K562 (cell line): ENCODE data around the gene ERVH48-1. TPM values are rescaled to one million over a fixed set of nuclear protein-coding genes. Genes with fewer than 3 reads are reported as not detected.

Experiments
- ATAC-seq: fragments of 200-7000 bp; cut with Tn5 transposase; 3 replicates; pipeline ENCODE4 v1.9.1; 2020; ENCODE audit warnings: moderate library complexity
- BruUV-seq: library from RNA; stranded (reverse); fragments of 400-500 nt; replicated peaks from 2 replicates; lab custom pipeline; 2021; lab: Mats Ljungman, UMichigan
- CTCF ChIA-PET: fragments of 300-600 bp; formaldehyde crosslinking; extraction: SDS; loops from one replicate; lab custom pipeline; 2021; ENCODE audit warnings: low intra/inter-chr PET ratio; lab: Yijun Ruan, JAX
- POLR2A ChIA-PET: fragments of 300-600, 350-650 bp; sonication (Branson Sonifier 250); formaldehyde crosslinking; extraction: SDS; loops from one replicate; lab custom pipeline; 2021; ENCODE audit warnings: antibody characterized with exemption, inconsistent platforms; lab: Yijun Ruan, JAX
- DNase-seq, 4 experiments: peaks; one replicate each; pipeline versions ENCODE4 v3.0.0 to v3.0.0-alpha.2; 2011 to 2018; ENCODE audit warnings: low spot score in 3 of 4, mixed read lengths in 3 of 4; ENCODE audit errors: extremely low read depth in 1 of 4
- FAIRE-seq: peaks from 2 replicates; lab custom pipeline; 2011; peaks lifted over from hg19 to GRCh38; lab: Jason Lieb, UNC
- H2AFZ ChIP-seq: 2 replicates; pipeline ENCODE4 v1.6.0; 2011; ENCODE audit warnings: low read depth, low read length, control low read depth, inconsistent platforms
- H3K27ac ChIP-seq: fragments of 200-600 bp; 3 replicates; pipeline ENCODE4 v1.8.0; 2011; ENCODE audit warnings: low read depth, mild to moderate bottlenecking, control low read depth, inconsistent platforms, low read length, moderate library complexity, mixed read lengths; ENCODE audit errors: extremely low read depth
- H3K27me3 ChIP-seq, 2 experiments: fragments of 300-600 bp in 1 of 2; 2 replicates in 1 of 2; 3 replicates in 1 of 2; pipeline versions ENCODE4 v1.6.0 to v1.8.0; 2011; ENCODE audit warnings: inconsistent platforms in 2 of 2, low read length in 2 of 2, mild to moderate bottlenecking in 1 of 2, mixed read lengths in 1 of 2, moderate library complexity in 1 of 2; ENCODE audit not compliant: control insufficient read depth in 2 of 2, insufficient read depth in 2 of 2
- H3K36me3 ChIP-seq: fragments of 300-600 bp; 3 replicates; pipeline ENCODE4 v1.8.0; 2011; ENCODE audit warnings: mild to moderate bottlenecking, low read length, inconsistent platforms; ENCODE audit not compliant: control insufficient read depth, insufficient read depth
- H3K4me1 ChIP-seq, 2 experiments: fragments of 200-600 bp in 1 of 2; replicated peaks in 1 of 2; 2 replicates in 1 of 2; 3 replicates in 1 of 2; pipeline versions ENCODE4 v1.5.1 to v1.8.0; 2011; ENCODE audit warnings: inconsistent platforms in 2 of 2, low read length in 2 of 2, mild to moderate bottlenecking in 1 of 2, mixed read lengths in 1 of 2, moderate library complexity in 1 of 2; ENCODE audit not compliant: control insufficient read depth in 2 of 2, insufficient read depth in 2 of 2
- H3K4me2 ChIP-seq: 2 replicates; pipeline ENCODE4 v1.6.1; 2011; ENCODE audit warnings: low read length, control low read depth, inconsistent platforms, mixed read lengths; ENCODE audit not compliant: insufficient read depth
- H3K4me3 ChIP-seq: fragments of 200-600 bp; sonication (generic), shearing (Covaris generic); 2 replicates; pipeline ENCODE4 v1.5.1; 2016; ENCODE audit warnings: control low read depth, inconsistent platforms
- H3K79me2 ChIP-seq: fragments of 200-600 bp; 3 replicates; pipeline ENCODE4 v1.8.0; 2011; ENCODE audit warnings: low read length, inconsistent platforms; ENCODE audit not compliant: control insufficient read depth, insufficient read depth
- H3K9ac ChIP-seq, 2 experiments: 2 replicates each; pipeline versions ENCODE4 v1.6.0 to v1.6.1; 2011; ENCODE audit warnings: low read depth in 2 of 2, low read length in 2 of 2, control low read depth in 1 of 2, inconsistent platforms in 1 of 2, mild to moderate bottlenecking in 1 of 2, mixed read lengths in 1 of 2; ENCODE audit not compliant: insufficient read depth in 1 of 2
- H3K9me1 ChIP-seq: one replicate; pipeline ENCODE4 v1.6.0; 2011; ENCODE audit warnings: inconsistent platforms, mild to moderate bottlenecking, low read length, moderate library complexity; ENCODE audit not compliant: control insufficient read depth, insufficient read depth
- H3K9me3 ChIP-seq: replicated peaks from 2 replicates; pipeline ENCODE4 v1.5.1; 2011; ENCODE audit warnings: low read depth, low read length, inconsistent platforms; ENCODE audit not compliant: control insufficient read depth, insufficient read depth
- H4K20me1 ChIP-seq: replicated peaks from 2 replicates; pipeline ENCODE4 v1.6.1; 2011; ENCODE audit warnings: low read length, inconsistent platforms, mixed read lengths; ENCODE audit not compliant: control insufficient read depth, insufficient read depth
- ETV1 ChIP-seq: fragments of 450-650 bp; conservative IDR thresholded peaks from 2 replicates; pipeline ENCODE4 v1.6.1; 2016; ENCODE audit warnings: missing genetic modification characterization, control low read depth, low read depth, missing compliant biosample characterization
- ETV6 ChIP-seq, 3 experiments: fragments of 150-350 bp in 1 of 3; sonication (generic) in 1 of 3; formaldehyde crosslinking in 1 of 3; IDR thresholded peaks; 2 replicates each; pipeline versions ENCODE4 v1.6.1 to v1.8.0; 2014 to 2022; ENCODE audit warnings: borderline replicate concordance in 2 of 3, low read depth in 2 of 3, antibody characterized with exemption in 1 of 3, low read length in 1 of 3, mild to moderate bottlenecking in 1 of 3, missing genetic modification reagents in 1 of 3
- MTA2 ChIP-seq: fragments of 450-650 bp; IDR thresholded peaks from 2 replicates; pipeline ENCODE4 v1.6.1; 2016; ENCODE audit warnings: low read depth
- PML ChIP-seq: IDR thresholded peaks from 2 replicates; pipeline ENCODE4 v1.6.1; 2012; ENCODE audit warnings: low read length, inconsistent platforms
- POLR2B ChIP-seq: fragments of 450-650 bp; IDR thresholded peaks from 2 replicates; pipeline ENCODE4 v1.6.1; 2018; ENCODE audit warnings: low read depth; ENCODE audit not compliant: partially characterized antibody
- PYGO2 ChIP-seq: fragments of 450-650 bp; IDR thresholded peaks from 2 replicates; pipeline ENCODE4 v1.6.1; 2016; ENCODE audit warnings: mild to moderate bottlenecking, missing genetic modification characterization, moderate library complexity, missing compliant biosample characterization
- RREB1 ChIP-seq: fragments of 250-450 bp; sonication (Bioruptor Pico); IDR thresholded peaks from 2 replicates; pipeline ENCODE4 v1.4.0; 2020
- SRF ChIP-seq, 2 experiments: fragments of 250-450, 450-650 bp in 1 of 2; sonication (Bioruptor Pico) in 1 of 2; sonication (generic) in 1 of 2; formaldehyde crosslinking; IDR thresholded peaks; 2 replicates each; pipeline versions ENCODE4 v1.5.0 to v1.5.1; 2020 to 2022; ENCODE audit warnings: mild to moderate bottlenecking in 1 of 2, missing genetic modification reagents in 1 of 2
- ZMIZ1 ChIP-seq, 2 experiments: fragments of 150-350 bp in 1 of 2; IDR thresholded peaks; 2 replicates each; pipeline ENCODE4 v1.6.1; 2012 to 2016; ENCODE audit warnings: low read depth in 2 of 2, low read length in 2 of 2, mild to moderate bottlenecking in 1 of 2, moderate library complexity in 1 of 2
- ZNF232 ChIP-seq: sonication (generic); formaldehyde crosslinking; IDR thresholded peaks from 2 replicates; pipeline ENCODE4 v1.8.0; 2022; ENCODE audit warnings: mild to moderate bottlenecking, missing genetic modification reagents
- WGBS: fragments of 100-300 bp; shearing (Covaris generic); methylation state at CpG from one replicate; pipeline ENCODE4 v1.1.6; 2016; ENCODE audit warnings: low coverage, mixed read lengths; ENCODE audit not compliant: insufficient coverage; ENCODE audit errors: missing lambda C conversion rate; 5-methylcytosine and 5-hydroxymethylcytosine counted together
- in situ Hi-C: fragments of 300-500 bp; cut with MboI; formaldehyde crosslinking; loops from 4 replicates; pipeline ENCODE4 v1.15.0; 2018; ENCODE audit warnings: inconsistent platforms, mixed read lengths
- intact Hi-C: fragments of 100-400 bp; cut with micrococcal nuclease; formaldehyde crosslinking; loops from 2 replicates; pipeline ENCODE4 v1.14.2; 2022
- polyA plus RNA-seq, 8 experiments: library from polyadenylated mRNA; depleted of rRNA in 4 of 8; stranded (reverse) in 5 of 8; unstranded in 3 of 8; fragments of >200 nt; fragmentation: Nextera tagmentation in 2 of 8; fragmentation: Illumina TruSeq in 1 of 8; extraction: Ambion mirVana in 2 of 8; extraction: Trizol in 1 of 8; gene quantifications; 2 replicates each; pipeline versions ENCODE4 v1.2.1 to v1.2.3, GENCODE V29; 2011 to 2014; ENCODE audit warnings: inconsistent platforms in 1 of 8, missing spikeins in 1 of 8
- total RNA-seq, 7 experiments: library from RNA; depleted of rRNA in 6 of 7; stranded (reverse); fragments of >200 nt in 6 of 7; fragmentation: Illumina TruSeq in 2 of 7; extraction: Trizol in 2 of 7; gene quantifications; 2 replicates each; pipeline versions ENCODE4 v1.2.1 to v1.2.3, GENCODE V29; 2011 to 2021; ENCODE audit warnings: low replicate concordance in 1 of 7

Gene ERVH48-1
- total and polyA plus RNA-seq, 9 of the 15 experiments (the other 6 are each of a cell fraction or from before 2014, with no cell fraction given): 0.08 to 0.49 (median 0.16) TPM; not detected in 3

- Histone ChIP-seq H3K9me3 (no peaks in the 10 kb centered on the region; the same call in 1 of the 2 replicates), H3K4me3 (peak within 1 kb of the TSS; percentile 76), H3K9me1 (no peaks in the 10 kb centered on the region), H3K4me1 (peaks cover 0 to 11% of the 10 kb centered on the region in 2 experiments; a peak in 2 of 5 replicates), H3K9ac (peak within 1 kb of the TSS; percentile 94 to 98), H3K4me2 (peak within 1 kb of the TSS; percentile 99), H3K79me2 (peaks cover 59% of the 10 kb centered on the region), H2AFZ (peak within 1 kb of the TSS; percentile 98), H3K36me3 (peaks cover 41% of the 10 kb centered on the region), H3K27ac (peak within 1 kb of the TSS; percentile 91), H3K27me3 (no peaks in the 10 kb centered on the region), H4K20me1 (no peaks in the 10 kb centered on the region)
- ChIA-PET POLR2A (interaction anchor here (0.5 to 2.9 kb wide), 7 partner anchors 9 to 79 kb away, joined by 3 to 22 read pairs (median 5); partner anchors contain the start of gene NDUFV3), CTCF (no interaction called here)
- peak; percentile 99 to 100 (median 100) for DNase-seq
- 1% methylated on average over 73 of the region's 80 CpGs for WGBS
- intact Hi-C loops (loop anchor here (5.0 kb wide), 2 partner anchors 43 to 93 kb away; partner anchors contain the start of gene PKNOX1), in situ Hi-C loops (no loop called here)
- BruUV-seq: no TSS peak
- peak; percentile 96 for ATAC-seq
- peak; percentile 98 for FAIRE-seq
- TF ChIP-seq ETV6 (IDR thresholded peaks at IDR 0.05; ENCODE audit: borderline replicate concordance in 1 of 2, low read depth in 2 of 2, low read length in 1 of 2) (no peak; a peak in 1 of 4 replicates), ETV6 (CRISPR knock-in tag; IDR thresholded peaks at IDR 0.05; ENCODE audit: borderline replicate concordance) (peak; percentile 86), RREB1 (CRISPR knock-in tag) (0 out of 2 replicates have a peak, but pooled peaks have one; percentile 21), SRF (CRISPR knock-in tag; IDR thresholded peaks at IDR 0.05) (0 out of 4 replicates have a peak, but pooled peaks have one; percentile 5 to 17), PML (peak; percentile 68), PYGO2 (tag) (no peak), ZNF232 (CRISPR knock-in tag) (peak; percentile 84; the same call in 1 of the 2 replicates), ETV1 (tag) (peak; percentile 78), POLR2B (peak; percentile 97), ZMIZ1 (IDR thresholded peaks at IDR 0.05; ENCODE audit: low read depth in 2 of 2, low read length in 2 of 2) (no peak; a peak in 1 of 4 replicates), MTA2 (no peak)
These were observed 46.2 kb downstream of the ERVH48-1 start, which contains the start of gene WDR4 for GRCh38 chr21:42878993-42879787. TSS of gene WDR4 (minus strand) at chr21:42879539. CDS start at chr21:42879495, 44 bp downstream.
